NCI-H345 treated with DMSO at 0.1 percent for 48 hours (cell line): ENCODE measurements around the gene PACS2.

Experiments used
- DNase-seq: peaks from one replicate; lab custom pipeline; 2025; ENCODE audit not compliant: unreplicated experiment; lab: John Stamatoyannopoulos, UW

Gene PACS2

GRCh38 chr14:105366386-105367074 lies 52.0 kb downstream of the PACS2 start:
- no peak for DNase-seq

DNA sequence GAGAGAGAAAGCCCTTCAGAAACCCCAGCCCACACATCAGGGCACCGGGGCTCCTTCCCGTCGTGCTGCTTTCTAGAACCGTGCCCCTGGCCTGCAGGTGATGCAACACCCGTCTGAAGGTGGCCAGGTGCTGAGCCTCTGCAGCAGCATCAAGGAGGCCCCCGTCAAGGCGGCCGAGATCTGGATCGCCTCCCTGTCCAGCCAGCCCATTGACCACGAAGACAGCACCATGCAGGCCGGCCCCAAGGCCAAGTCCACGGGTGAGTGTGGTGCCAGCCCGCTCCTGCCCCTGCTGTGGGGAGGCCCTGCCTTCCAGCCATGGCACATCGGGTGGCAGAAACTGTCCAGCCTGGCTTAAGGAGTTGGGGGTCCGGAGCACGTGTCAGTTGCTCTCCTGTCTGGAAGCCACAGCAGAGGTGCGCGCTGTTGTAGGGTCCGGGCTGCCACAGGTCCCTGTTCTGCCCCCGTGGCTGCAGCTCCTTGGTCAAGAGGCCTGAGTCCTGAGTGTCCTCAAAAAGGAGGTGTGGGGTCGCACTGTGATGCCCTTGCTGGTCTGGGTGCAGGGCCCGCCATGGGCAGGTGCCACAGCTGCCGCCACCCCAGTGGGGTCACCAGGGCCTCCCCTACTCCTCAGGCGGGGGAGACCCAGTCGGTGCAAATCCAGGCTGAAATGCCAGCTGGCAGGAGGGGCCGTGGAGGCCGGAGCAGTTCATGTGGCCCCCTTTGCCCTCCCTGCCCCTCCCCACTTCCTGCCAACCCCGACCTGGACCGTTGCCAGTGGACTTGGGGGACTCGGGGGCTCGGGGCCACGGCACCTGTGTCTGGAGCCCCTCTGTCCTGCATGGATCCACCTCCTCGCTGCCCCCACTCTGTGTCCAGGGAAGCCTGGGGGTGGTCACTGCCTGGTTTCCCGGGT lies 52.8 kb downstream of the PACS2 start:
- DNase-seq, result no peak

DNA sequence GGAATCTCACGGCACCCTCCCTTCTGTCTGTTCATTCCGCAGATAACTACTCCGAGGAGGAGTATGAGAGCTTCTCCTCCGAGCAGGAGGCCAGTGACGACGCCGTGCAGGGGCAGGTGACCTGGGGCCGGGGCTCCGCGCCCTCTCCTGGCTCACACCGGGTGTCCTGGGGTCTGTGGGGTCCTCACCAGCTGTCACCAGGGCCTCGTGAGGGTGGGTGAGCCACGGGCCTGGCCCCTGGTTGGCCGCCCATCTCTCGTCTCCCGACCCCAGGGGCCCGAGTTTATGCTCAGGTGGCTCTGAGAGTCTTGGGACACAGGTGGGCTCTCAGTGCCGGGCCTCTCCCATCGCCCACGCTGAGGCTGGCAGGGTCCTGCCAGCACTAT lies 53.5 kb downstream of the PACS2 start:
- DNase-seq, result no peak

DNA sequence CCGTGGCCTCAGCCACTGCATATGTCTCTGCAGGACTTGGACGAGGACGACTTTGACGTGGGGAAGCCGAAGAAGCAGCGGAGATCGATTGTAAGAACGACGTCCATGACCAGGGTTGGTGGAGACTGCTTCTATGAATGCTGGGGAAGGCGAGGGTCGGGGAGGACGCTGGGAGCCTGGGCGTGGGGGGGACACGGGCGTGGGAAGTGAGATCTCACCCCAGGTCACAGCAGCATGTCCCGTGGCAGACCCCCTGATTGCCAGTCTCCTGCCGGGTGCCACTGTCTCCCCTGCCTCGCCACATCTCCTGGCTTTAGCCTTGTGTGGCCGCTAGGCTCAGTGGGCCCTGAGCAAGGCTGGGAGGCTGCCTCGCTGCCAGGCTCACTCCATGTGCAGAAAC lies 53.9 kb downstream of the PACS2 start:
- no peak for DNase-seq

GRCh38 chr14:105368910-105369652 lies 54.5 kb downstream of the PACS2 start:
- no peak for DNase-seq

DNA sequence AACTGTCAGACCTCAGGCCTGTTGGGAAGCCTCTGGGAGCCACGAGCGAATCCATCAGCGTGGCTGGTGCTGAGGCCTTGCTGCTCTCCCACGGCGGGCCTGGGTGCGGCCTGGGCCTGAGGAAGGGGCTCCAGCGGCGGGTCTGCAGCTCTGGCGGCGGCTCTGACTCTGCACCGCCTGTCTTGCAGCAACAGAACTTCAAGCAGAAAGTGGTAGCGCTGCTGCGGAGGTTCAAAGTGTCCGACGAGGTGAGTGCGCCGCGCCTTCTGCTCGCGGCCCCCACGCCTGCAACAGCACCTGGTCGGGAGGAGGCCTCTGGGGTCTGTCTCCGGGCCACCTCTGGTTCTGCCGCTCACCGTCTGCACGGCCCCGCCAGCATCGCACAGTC lies 55.1 kb downstream of the PACS2 start:
- DNase-seq, result no peak

- DNase-seq, result no peak
Observed at GRCh38 chr14:105374389-105374788, 59.8 kb downstream of the PACS2 start.

DNA sequence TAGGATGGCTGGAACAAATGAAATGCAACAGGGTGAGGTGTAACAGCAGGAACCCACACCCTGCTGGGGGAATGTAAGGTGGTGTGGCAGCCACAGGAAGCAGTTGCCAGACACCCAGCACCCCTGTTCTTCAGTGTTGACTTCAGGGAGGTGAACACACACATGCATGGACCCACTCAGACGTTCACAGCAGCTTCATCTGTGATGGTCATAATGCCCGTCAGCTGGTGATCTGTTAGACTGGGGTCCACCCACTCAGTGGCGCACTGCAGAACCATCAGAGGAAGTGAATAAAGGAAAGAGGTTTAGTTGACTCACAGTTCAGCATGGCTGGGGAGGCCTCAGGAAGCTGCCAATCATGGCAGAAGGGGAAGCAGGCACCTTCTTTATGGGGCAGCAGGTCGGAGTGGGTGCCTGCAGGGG lies 61.1 kb downstream of the PACS2 start:
- DNase-seq, result no peak

- DNase-seq, result no peak
Observed at GRCh38 chr14:105376521-105377440, 62.2 kb downstream of the PACS2 start.

DNA sequence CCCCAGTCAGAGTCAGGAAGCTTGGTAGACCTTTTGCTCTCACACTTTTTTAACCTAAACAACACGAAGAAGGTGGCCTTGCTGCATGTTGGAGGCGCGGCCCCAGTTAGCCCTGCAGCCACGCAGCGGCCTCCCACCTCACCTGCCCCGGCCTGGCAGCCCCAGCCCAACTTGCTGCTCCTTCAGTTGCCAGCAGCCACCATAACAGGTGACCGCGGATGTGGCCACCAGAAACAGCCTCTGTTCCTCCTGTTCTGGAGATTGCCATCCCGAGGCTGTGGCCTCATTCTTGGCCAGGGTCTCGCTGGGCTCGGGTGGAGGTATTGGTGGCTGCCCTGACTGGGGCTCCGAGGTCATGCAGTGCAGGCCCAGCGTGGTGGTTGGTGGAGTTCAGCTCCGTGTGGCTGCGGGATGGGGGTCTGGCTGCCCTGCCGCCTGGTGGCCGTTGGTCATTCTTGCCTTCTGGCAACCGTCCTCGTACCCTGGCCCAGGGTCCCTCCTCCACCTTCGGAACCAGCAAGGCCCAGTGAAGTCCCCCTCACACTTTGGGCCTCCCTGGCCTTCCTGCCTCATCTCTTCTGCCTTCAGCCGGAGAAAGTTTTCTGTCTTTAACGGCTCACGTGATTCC lies 63.1 kb downstream of the PACS2 start:
- no peak for DNase-seq

- DNase-seq, result no peak
Observed at GRCh38 chr14:105378199-105378598, 63.7 kb downstream of the PACS2 start.

DNA sequence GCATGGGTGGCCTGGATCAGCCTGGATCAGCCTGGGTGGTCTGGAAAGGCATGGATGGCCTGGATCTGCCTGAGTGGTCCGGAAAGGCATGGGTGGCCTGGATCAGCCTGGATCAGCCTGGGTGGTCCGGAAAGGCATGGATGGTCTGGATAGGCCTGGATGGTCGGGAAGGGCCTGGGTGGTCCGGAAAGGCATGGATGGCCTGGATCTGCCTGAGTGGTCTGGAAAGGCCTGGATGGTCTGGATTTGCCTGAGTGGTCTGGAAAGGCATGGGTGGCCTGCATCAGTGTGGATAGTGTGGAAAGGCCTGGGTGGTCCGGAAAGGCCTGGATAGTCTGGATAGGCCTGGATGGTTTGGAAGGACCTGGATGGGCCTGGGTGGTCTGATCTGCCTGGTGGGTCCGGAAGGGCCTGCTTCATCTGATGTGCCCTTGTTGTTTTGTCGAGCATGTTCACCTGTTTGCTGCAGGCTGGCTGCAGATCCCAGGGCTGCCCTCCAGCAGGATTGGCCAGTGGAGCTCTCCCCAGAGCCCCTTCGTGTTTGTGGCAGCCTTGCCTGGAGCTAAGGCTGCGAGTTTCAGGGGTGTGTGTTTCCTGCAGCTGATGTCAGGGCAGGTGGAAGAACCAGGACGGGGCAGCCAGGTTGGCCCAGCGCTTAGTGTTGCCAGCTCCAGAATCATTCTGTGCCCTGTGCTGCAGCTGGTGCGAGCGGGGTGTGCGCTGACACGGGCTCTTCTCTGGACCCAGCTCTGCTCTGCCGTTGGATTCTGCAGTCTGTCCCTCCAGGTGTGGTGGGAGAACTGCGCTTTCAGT lies 64.5 kb downstream of the PACS2 start:
- no peak for DNase-seq

GRCh38 chr14:105379946-105380345 lies 65.4 kb downstream of the PACS2 start:
- no peak for DNase-seq

GRCh38 chr14:105380756-105381155 lies 66.2 kb downstream of the PACS2 start:
- DNase-seq, result no peak

DNA sequence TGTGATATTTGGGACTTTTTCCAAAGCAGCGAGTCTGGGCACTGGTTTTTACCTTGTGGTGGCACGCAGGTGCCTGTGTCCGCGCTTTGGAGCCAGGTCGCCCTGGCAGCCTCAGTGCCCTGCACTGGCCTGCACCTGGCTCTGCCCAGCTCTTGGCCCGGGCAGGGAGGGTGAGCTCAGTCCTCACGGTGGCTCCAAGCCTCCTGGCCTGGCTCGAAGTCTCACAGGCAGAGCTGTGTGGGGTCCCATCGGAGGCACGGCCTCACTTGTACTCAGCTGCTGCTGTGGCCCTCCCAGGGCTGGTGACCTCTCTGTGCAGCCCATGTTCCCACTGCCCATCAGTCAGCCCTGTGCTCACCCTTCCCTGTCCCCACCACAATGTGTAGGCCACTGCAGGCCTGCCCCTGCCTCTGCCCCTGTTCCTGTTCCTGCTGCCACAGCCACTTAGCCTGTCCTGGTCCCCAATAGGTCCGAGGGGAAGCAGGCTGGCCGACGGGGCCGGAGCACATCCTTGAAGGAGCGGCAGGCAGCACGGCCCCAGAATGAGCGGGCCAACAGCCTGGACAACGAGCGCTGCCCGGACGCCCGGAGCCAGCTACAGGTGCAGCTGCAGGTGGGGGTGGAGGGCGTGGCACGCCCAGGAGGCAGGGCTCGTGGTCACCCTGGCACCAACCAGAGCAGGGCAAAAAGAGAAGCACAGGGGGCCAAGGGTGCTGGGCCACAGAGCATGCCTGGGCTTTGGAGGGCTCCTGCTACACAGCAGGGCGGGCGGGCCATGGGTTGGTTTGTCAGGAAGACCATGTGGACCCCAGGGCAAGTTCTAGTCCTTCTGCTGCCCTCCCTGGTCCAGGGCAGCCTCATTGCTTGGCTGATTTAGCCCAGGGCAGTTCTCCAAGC lies 67.1 kb downstream of the PACS2 start:
- no peak for DNase-seq

DNA sequence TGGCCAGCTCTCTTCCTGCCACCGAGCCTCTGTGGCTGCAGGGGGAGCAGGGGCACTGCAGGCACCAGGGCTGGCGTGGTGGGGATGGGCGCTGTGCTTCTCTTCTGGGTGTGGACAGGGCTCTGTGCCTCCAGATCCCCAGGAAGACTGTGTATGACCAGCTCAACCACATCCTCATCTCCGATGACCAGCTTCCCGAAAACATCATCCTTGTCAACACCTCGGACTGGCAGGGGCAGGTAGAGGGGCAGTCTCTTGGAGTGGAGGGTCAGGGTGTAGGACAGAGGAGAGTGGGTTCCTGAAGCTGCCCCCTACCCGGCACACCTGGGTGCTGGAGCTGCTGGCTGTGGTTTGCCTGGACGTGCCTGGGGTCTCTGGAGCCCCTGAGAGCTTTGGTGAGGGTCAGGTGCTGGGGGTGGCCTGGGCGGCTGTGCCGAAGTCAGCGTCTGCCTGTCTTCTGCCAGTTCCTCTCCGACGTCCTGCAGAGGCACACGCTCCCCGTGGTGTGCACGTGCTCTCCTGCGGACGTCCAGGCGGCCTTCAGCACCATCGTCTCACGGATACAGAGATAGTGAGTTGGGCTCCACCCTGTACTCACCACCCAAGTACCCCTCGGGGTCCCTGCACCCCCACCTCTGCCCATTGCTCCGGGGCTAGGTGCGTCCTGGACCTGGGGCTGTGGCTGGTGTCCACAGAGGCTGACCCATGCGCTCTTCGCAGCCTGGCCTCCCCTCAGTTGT lies 68.0 kb downstream of the PACS2 start:
- no peak for DNase-seq

- DNase-seq, result no peak
Observed at GRCh38 chr14:105383083-105383730, 68.7 kb downstream of the PACS2 start.
